NB4 (cell line): ENCODE data around the gene CST4.
"Not testable (repeated sequence)": the region's sequence is repeated elsewhere in the genome, so short reads cannot be mapped to it uniquely, and the experiment has no call there.

ENCODE experiments used
- CTCF ChIP-seq: IDR thresholded peaks from one replicate; pipeline ENCODE4 v1.5.1; 2012; ENCODE audit warnings: low read depth, low read length
- POLR2A ChIP-seq: IDR thresholded peaks from 2 replicates; pipeline ENCODE4 v1.6.1; 2011; ENCODE audit warnings: mild to moderate bottlenecking; ENCODE audit not compliant: insufficient read length; ENCODE audit errors: extremely low read depth

- TF ChIP-seq POLR2A, CTCF: not testable (repeated sequence)
Observed at GRCh38 chr20:23659610-23659988, 29.2 kb downstream of the CST4 start.
